Lung (tissue), 12 donors: ENCODE measurements around the gene RIOK3. TPM values are rescaled to one million over a fixed set of nuclear protein-coding genes. Genes with fewer than 3 reads are reported as not detected.

ENCODE experiments used
- ATAC-seq: fragments of 200-7000 bp; cut with Tn5 transposase; one replicate; pipeline ENCODE4 v1.9.1; 2020; ENCODE audit warnings: moderate number of reproducible peaks; ENCODE audit not compliant: insufficient read depth, low FRiP score
- DNase-seq, 3 donors: peaks; one replicate each; pipeline ENCODE4 v3.0.0-alpha.2; 2013 to 2017
- H3K27ac ChIP-seq, 2 donors: one replicate each; pipeline ENCODE4 v1.5.1; 2013; ENCODE audit warnings: mild to moderate bottlenecking in 2 of 2, moderate library complexity in 2 of 2, control low read depth in 1 of 2, inconsistent platforms in 1 of 2, low read depth in 1 of 2, low read length in 1 of 2
- H3K27me3 ChIP-seq, 3 donors: one replicate each; pipeline ENCODE4 v1.5.1; 2013; ENCODE audit warnings: low read length in 2 of 3; ENCODE audit not compliant: control insufficient read depth in 3 of 3, insufficient read depth in 3 of 3
- H3K36me3 ChIP-seq, 4 donors: one replicate each; pipeline ENCODE4 v1.5.1; 2013; ENCODE audit warnings: low read length in 4 of 4, mild to moderate bottlenecking in 1 of 4, moderate library complexity in 1 of 4; ENCODE audit not compliant: control insufficient read depth in 4 of 4, insufficient read depth in 4 of 4
- H3K4me1 ChIP-seq, 5 donors: one replicate each; pipeline ENCODE4 v1.5.1; 2013; ENCODE audit warnings: low read length in 5 of 5, mild to moderate bottlenecking in 2 of 5, moderate library complexity in 1 of 5; ENCODE audit not compliant: control insufficient read depth in 5 of 5, insufficient read depth in 5 of 5
- H3K4me3 ChIP-seq: one replicate; pipeline ENCODE4 v1.5.1; 2013; ENCODE audit warnings: mild to moderate bottlenecking, control low read depth, moderate library complexity
- H3K9ac ChIP-seq, 2 donors: one replicate each; pipeline ENCODE4 v1.5.1; 2013; ENCODE audit warnings: low read length in 2 of 2, control low read depth in 1 of 2; ENCODE audit not compliant: insufficient read depth in 1 of 2
- H3K9me3 ChIP-seq, 4 donors: one replicate each; pipeline ENCODE4 v1.5.1; 2013; ENCODE audit warnings: low read length in 3 of 4, mild to moderate bottlenecking in 1 of 4, moderate library complexity in 1 of 4; ENCODE audit not compliant: control insufficient read depth in 4 of 4, insufficient read depth in 3 of 4
- CTCF ChIP-seq: IDR thresholded peaks from 2 replicates; pipeline ENCODE4 v1.5.1; 2012; ENCODE audit warnings: mild to moderate bottlenecking; ENCODE audit errors: control extremely low read depth, extremely low read depth
- WGBS, 2 donors: extraction: QIAGEN DNeasy Blood & Tissue Kit; methylation state at CpG; one replicate each; pipeline ENCODE4 v1.1.7; 2013; 5-methylcytosine and 5-hydroxymethylcytosine counted together
- polyA plus RNA-seq, 2 donors: library from polyadenylated mRNA; stranded (reverse); fragments of 200-250 nt; gene quantifications; one replicate each; pipeline ENCODE4 v1.2.1, GENCODE V29; 2013
- total RNA-seq, 2 donors: library from RNA; depleted of rRNA in 1 of 2; stranded (reverse); fragments of >200 nt in 1 of 2; gene quantifications; one replicate each; pipeline ENCODE4 v1.2.1, GENCODE V29; 2014 to 2021
- donor health status: control.
- donor health status: control.
- donor health status: Bipolar disorder and iron deficiency.
- donor health status: healthy.
- donor health status: DM: yes; HTN: yes; CAD: no.

RIOK3 gene
- total and polyA plus RNA-seq, 4 donors, result 35.6 to 83.0 (median 54.2) TPM

GRCh38 chr18:23438608-23439366 lies 14.3 kb upstream of the RIOK3 start:
- 86 to 92% methylated on average over 11 of the region's 11 CpGs for WGBS, 2 donors
- H3K4me1 ChIP-seq, result peaks cover 0 to 5% (median 0%) of the 10 kb centered on the region in 5 donors
- H3K27me3 ChIP-seq, result no peaks in the 10 kb centered on the region
- H3K9ac ChIP-seq, result no peak overlapping the region
- no peak overlapping the region for H3K4me3 ChIP-seq
- no peaks in the 10 kb centered on the region for H3K9me3 ChIP-seq
- no peak for DNase-seq
- ATAC-seq, result no peak
- no peak overlapping the region for H3K27ac ChIP-seq
- TF ChIP-seq CTCF, result no peak
- H3K36me3 ChIP-seq, result no peaks in the 10 kb centered on the region

- DNase-seq (no peak), ATAC-seq (no peak)
- H3K4me3 ChIP-seq, result no peak overlapping the region
- H3K9ac ChIP-seq, result no peak overlapping the region
- H3K9me3 ChIP-seq, result no peaks in the 10 kb centered on the region
- 92% methylated on average over 4 of the region's 4 CpGs for WGBS, 2 donors
- H3K27ac ChIP-seq, result no peak overlapping the region
- H3K4me1 ChIP-seq, result peaks cover 0 to 5% (median 0%) of the 10 kb centered on the region in 5 donors
- TF ChIP-seq CTCF, result no peak
- no peaks in the 10 kb centered on the region for H3K36me3 ChIP-seq
- no peaks in the 10 kb centered on the region for H3K27me3 ChIP-seq
Observed at GRCh38 chr18:23440131-23440530, 13.0 kb upstream of the RIOK3 start.

- Histone ChIP-seq H3K4me3 (no peak overlapping the region), H3K36me3 (no peaks in the 10 kb centered on the region), H3K9ac (no peak overlapping the region), H3K9me3 (no peaks in the 10 kb centered on the region), H3K4me1 (no peaks in the 10 kb centered on the region), H3K27me3 (no peaks in the 10 kb centered on the region), H3K27ac (no peak overlapping the region)
- 82 to 87% methylated on average over 3 of the region's 3 CpGs for WGBS, 2 donors
- ATAC-seq, result no peak
- no peak for DNase-seq
- TF ChIP-seq CTCF, result no peak
Observed at GRCh38 chr18:23442958-23443357, 10.1 kb upstream of the RIOK3 start.
